Progenitor cell of endocrine pancreas (in vitro differentiated cells): ENCODE data around the gene CEP135. TPM values are rescaled to one million over a fixed set of nuclear protein-coding genes. Genes with fewer than 3 reads are reported as not detected.

Source experiments
- DNase-seq: peaks from one replicate; pipeline ENCODE4 v3.0.0; 2021; ENCODE audit warnings: low spot score; ENCODE audit not compliant: unreplicated experiment
- H3K27ac Mint-ChIP-seq: 2 replicates; pipeline ENCODE4 v1.8.0; 2021; ENCODE audit warnings: mild to moderate bottlenecking, moderate library complexity, mixed read lengths
- H3K27me3 Mint-ChIP-seq: 2 replicates; pipeline ENCODE4 v1.8.0; 2021; ENCODE audit warnings: mixed read lengths
- H3K36me3 Mint-ChIP-seq: 2 replicates; pipeline ENCODE4 v1.8.0; 2022; ENCODE audit warnings: mixed read lengths; ENCODE audit not compliant: insufficient read depth
- H3K4me1 Mint-ChIP-seq: 2 replicates; pipeline ENCODE4 v1.8.0; 2021; ENCODE audit warnings: low read depth, mixed read lengths
- H3K4me3 Mint-ChIP-seq: 2 replicates; pipeline ENCODE4 v1.8.0; 2021; ENCODE audit warnings: low read depth, mild to moderate bottlenecking, moderate library complexity, mixed read lengths
- H3K9me3 Mint-ChIP-seq: 2 replicates; pipeline ENCODE4 v1.8.0; 2021; ENCODE audit warnings: low read depth, mixed read lengths
- CTCF ChIP-seq: fragments of 200-600 bp; sonication (generic); IDR thresholded peaks from one replicate; pipeline ENCODE4 v1.5.0; 2021; ENCODE audit warnings: antibody characterized with exemption, mild to moderate bottlenecking; ENCODE audit not compliant: unreplicated experiment
- total RNA-seq: library from RNA; stranded (reverse); gene quantifications from 2 replicates; pipeline ENCODE4 v1.2.1, GENCODE V29; 2021

CEP135 gene
- total RNA-seq, 1 donor from 2014 or later: 15.5 TPM

- Mint-ChIP-seq H3K27ac (no peak overlapping the region), H3K9me3 (peaks cover 3% of the 10 kb centered on the region), H3K27me3 (no peaks in the 10 kb centered on the region), H3K4me1 (no peaks in the 10 kb centered on the region), H3K36me3 (no peaks in the 10 kb centered on the region), H3K4me3 (no peak overlapping the region)
- no peak for DNase-seq
- TF ChIP-seq CTCF: no peak
Measured at GRCh38 chr4:55920571-55920970, 28.2 kb upstream of the CEP135 start.

DNA sequence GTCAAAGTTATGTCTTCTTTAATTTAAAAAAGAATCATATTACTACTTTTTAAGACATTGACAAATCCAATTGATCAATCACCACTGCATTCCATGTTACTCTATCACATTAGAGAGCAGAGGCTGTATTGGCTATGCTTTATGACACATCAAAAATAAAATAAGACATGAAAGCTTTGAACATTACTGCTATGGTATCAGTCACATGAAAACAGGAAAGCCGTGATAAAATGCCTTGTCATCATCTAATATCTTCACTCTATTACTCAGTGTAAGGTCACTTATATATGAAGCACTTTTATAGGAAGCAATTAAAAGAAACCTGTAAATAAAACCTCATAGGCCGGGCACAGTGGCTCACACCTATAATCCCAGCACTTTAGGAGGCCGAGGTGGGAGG, 27.7 kb upstream of the CEP135 start:
- Mint-ChIP-seq H3K27me3 (no peaks in the 10 kb centered on the region), H3K9me3 (peaks cover 3% of the 10 kb centered on the region), H3K36me3 (no peaks in the 10 kb centered on the region), H3K27ac (no peak overlapping the region), H3K4me1 (no peaks in the 10 kb centered on the region), H3K4me3 (no peak overlapping the region)
- no peak for DNase-seq
- no peak for TF ChIP-seq CTCF

DNA sequence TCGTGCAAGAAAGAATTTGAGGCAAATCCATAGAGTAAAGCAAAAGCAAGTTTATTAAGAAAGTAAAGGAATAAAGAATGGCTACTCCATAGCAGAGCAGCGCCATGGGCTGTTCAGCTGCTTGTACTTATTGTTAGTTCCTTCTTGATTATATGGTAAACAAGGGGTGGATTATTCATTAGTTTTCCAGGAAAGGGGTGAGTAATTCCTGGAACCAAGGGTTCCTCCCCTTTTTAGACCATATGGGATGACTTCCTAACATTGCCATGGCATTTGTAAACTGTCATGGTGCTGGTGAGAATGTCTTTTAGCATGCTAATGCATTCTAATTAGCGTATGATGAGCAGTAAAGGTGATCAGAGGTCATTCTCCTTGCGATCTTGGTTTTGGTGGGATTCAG, 23.5 kb upstream of the CEP135 start:
- Mint-ChIP-seq H3K4me3 (no peak overlapping the region), H3K27me3 (no peaks in the 10 kb centered on the region), H3K36me3 (no peaks in the 10 kb centered on the region), H3K4me1 (peaks cover 4% of the 10 kb centered on the region), H3K27ac (no peak overlapping the region), H3K9me3 (peaks cover 8% of the 10 kb centered on the region)
- TF ChIP-seq CTCF: no peak
- DNase-seq: no peak

DNA sequence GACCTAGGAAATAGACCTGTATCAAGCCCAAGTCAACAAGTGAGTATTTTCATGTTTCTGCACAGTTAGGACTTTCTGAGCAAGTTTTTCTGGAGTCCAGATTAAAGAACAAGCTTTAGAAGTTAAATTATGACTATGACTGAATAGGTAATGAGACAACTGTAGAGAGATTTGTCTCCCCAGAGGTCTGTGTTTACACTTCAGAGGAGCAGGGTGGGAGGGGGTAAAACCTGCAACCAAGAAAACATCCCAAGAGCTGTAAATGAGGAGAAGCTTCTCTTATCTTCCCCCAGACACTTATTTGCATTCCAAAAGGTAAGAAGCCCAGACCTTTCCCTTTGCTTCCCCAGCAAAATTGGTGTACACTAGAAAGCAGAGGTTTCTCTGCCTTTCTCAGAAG, 22.1 kb upstream of the CEP135 start:
- no peak for TF ChIP-seq CTCF
- Mint-ChIP-seq H3K36me3 (no peaks in the 10 kb centered on the region), H3K9me3 (peaks cover 8% of the 10 kb centered on the region), H3K27ac (no peak overlapping the region), H3K4me3 (no peak overlapping the region), H3K4me1 (peaks cover 11% of the 10 kb centered on the region), H3K27me3 (no peaks in the 10 kb centered on the region)
- DNase-seq: no peak

DNA sequence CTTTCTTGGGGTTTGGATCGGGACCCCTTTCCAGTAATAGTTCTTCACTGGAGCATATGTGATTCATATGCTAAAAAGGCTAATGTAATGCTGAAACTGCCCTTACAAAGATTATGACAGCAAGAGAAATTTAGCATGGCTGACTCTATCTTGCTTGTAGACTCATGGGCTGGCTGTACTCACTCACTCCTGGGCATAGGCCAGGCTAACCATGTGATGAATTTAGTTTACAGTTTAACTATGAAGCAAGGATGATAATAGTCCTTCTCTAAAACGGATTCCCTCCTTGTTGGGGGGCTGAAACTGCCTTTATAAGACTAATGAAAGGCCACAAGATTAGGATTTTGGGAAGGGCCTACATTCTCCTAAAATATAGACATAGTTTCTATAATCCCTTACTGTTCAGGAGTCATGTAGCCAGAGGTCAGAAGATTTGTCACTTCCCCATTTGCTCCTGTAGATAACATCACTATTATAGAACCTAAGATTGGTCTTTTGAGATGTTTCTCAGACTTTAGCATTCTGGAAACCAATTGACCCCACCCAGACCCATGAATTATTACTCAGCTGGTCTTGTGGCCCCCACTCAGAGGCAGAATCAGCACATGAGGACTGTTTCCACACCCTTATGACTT, 20.8 kb upstream of the CEP135 start:
- no peak overlapping the region for H3K27ac Mint-ChIP-seq
- TF ChIP-seq CTCF: no peak
- peaks cover 12% of the 10 kb centered on the region for H3K4me1 Mint-ChIP-seq
- no peak for DNase-seq
- H3K4me3 Mint-ChIP-seq: no peak overlapping the region
- no peaks in the 10 kb centered on the region for H3K36me3 Mint-ChIP-seq
- H3K9me3 Mint-ChIP-seq: peaks cover 8% of the 10 kb centered on the region
- H3K27me3 Mint-ChIP-seq: no peaks in the 10 kb centered on the region
